IMR-90 (cell line): ENCODE data around the gene C1QTNF7. TPM values are rescaled to one million over a fixed set of nuclear protein-coding genes. Genes with fewer than 3 reads are reported as not detected.

Source experiments
- ATAC-seq: fragments of 200-7000 bp; cut with Tn5 transposase; 2 replicates; pipeline ENCODE4 v1.9.1; 2020; ENCODE audit warnings: low read depth, mild to moderate bottlenecking, moderate library complexity
- BruUV-seq: library from RNA; stranded (reverse); fragments of 400-500 nt; replicated peaks from 2 replicates; lab custom pipeline; 2021; lab: Mats Ljungman, UMichigan
- CTCF ChIA-PET: fragments of 300-600 bp; formaldehyde crosslinking; extraction: SDS; loops from one replicate; lab custom pipeline; 2021; ENCODE audit warnings: antibody characterized with exemption; lab: Yijun Ruan, JAX
- POLR2A ChIA-PET: fragments of 300-600 bp; sonication (Branson Sonifier 250); formaldehyde crosslinking; loops from one replicate; lab custom pipeline; 2022; ENCODE audit warnings: antibody characterized with exemption; ENCODE audit not compliant: unreplicated experiment; lab: Charles Lee
- DNase-seq: peaks from one replicate; pipeline ENCODE4 v3.0.0; 2013
- H2AFZ ChIP-seq: replicated peaks from 2 replicates; pipeline ENCODE3; 2013; ENCODE audit warnings: low read length, mild to moderate bottlenecking; ENCODE audit not compliant: poor library complexity
- H2AK5ac ChIP-seq: 2 replicates; pipeline ENCODE4 v1.6.1; 2013; ENCODE audit warnings: low read depth, low read length, inconsistent platforms
- H2AK9ac ChIP-seq: replicated peaks from 2 replicates; pipeline ENCODE3; 2013; ENCODE audit warnings: mild to moderate bottlenecking, low read depth, low read length, moderate library complexity; ENCODE audit not compliant: poor library complexity
- H2BK120ac ChIP-seq: 2 replicates; pipeline ENCODE4 v1.6.1; 2013; ENCODE audit warnings: low read depth, low read length, inconsistent platforms
- H2BK15ac ChIP-seq: 3 replicates; pipeline ENCODE4 v1.6.1; 2013; ENCODE audit warnings: low read depth, low read length, inconsistent platforms
- H2BK20ac ChIP-seq: 2 replicates; pipeline ENCODE4 v1.6.1; 2013; ENCODE audit warnings: low read depth, mild to moderate bottlenecking, inconsistent platforms, low read length, moderate library complexity
- H2BK5ac ChIP-seq: 2 replicates; pipeline ENCODE4 v1.6.1; 2013; ENCODE audit warnings: mild to moderate bottlenecking, low read depth, low read length, inconsistent platforms; ENCODE audit not compliant: poor library complexity, severe bottlenecking
- H3K14ac ChIP-seq: replicated peaks from 2 replicates; pipeline ENCODE4 v1.6.1; 2013; ENCODE audit warnings: low read depth, low read length, inconsistent platforms
- H3K18ac ChIP-seq: 2 replicates; pipeline ENCODE4 v1.6.1; 2013; ENCODE audit warnings: low read depth, low read length, control low read depth
- H3K23ac ChIP-seq: 2 replicates; pipeline ENCODE4 v1.6.1; 2013; ENCODE audit warnings: low read depth, low read length, inconsistent platforms
- H3K27ac ChIP-seq: 2 replicates; pipeline ENCODE4 v1.5.1; 2013; ENCODE audit warnings: mild to moderate bottlenecking, control low read depth, low read length; ENCODE audit not compliant: insufficient read depth
- H3K27me3 ChIP-seq: 2 replicates; pipeline ENCODE4 v1.6.1; 2013; ENCODE audit warnings: low read length; ENCODE audit not compliant: control insufficient read depth, insufficient read depth
- H3K36me3 ChIP-seq: 2 replicates; pipeline ENCODE4 v1.6.1; 2013; ENCODE audit warnings: low read length, mixed read lengths; ENCODE audit not compliant: control insufficient read depth, insufficient read depth
- H3K4ac ChIP-seq: 2 replicates; pipeline ENCODE4 v1.6.1; 2013; ENCODE audit warnings: low read depth, low read length, inconsistent platforms
- H3K4me1 ChIP-seq: 2 replicates; pipeline ENCODE4 v1.6.1; 2013; ENCODE audit warnings: low read length, mixed read lengths; ENCODE audit not compliant: control insufficient read depth, insufficient read depth
- H3K4me2 ChIP-seq: 2 replicates; pipeline ENCODE4 v1.6.1; 2013; ENCODE audit warnings: low read depth, mild to moderate bottlenecking, control low read depth, low read length, moderate library complexity
- H3K4me3 ChIP-seq: 2 replicates; pipeline ENCODE4 v1.5.1; 2013; ENCODE audit warnings: low read depth, mild to moderate bottlenecking, control low read depth, low read length, moderate library complexity; ENCODE audit not compliant: insufficient read depth
- H3K56ac ChIP-seq: 2 replicates; pipeline ENCODE4 v1.6.1; 2013; ENCODE audit warnings: low read length, inconsistent platforms; ENCODE audit not compliant: insufficient read depth; ENCODE audit errors: extremely low read depth
- H3K79me1 ChIP-seq, 2 experiments: 2 replicates each; pipeline ENCODE4 v1.6.1; 2013; ENCODE audit warnings: low read length in 2 of 2, inconsistent platforms in 1 of 2, low read depth in 1 of 2
- H3K9ac ChIP-seq: 2 replicates; pipeline ENCODE4 v1.6.1; 2013; ENCODE audit warnings: low read depth, low read length, control low read depth
- H3K9me1 ChIP-seq: 2 replicates; pipeline ENCODE4 v1.6.1; 2013; ENCODE audit warnings: low read length, inconsistent platforms; ENCODE audit not compliant: insufficient read depth
- H3K9me3 ChIP-seq: 2 replicates; pipeline ENCODE4 v1.6.1; 2013; ENCODE audit warnings: low read length; ENCODE audit not compliant: control insufficient read depth, insufficient read depth
- H4K20me1 ChIP-seq: 2 replicates; pipeline ENCODE4 v1.6.1; 2013; ENCODE audit warnings: low read length, inconsistent platforms; ENCODE audit not compliant: insufficient read depth
- H4K5ac ChIP-seq: 2 replicates; pipeline ENCODE4 v1.6.1; 2013; ENCODE audit warnings: mild to moderate bottlenecking, low read depth, low read length, control low read depth
- H4K8ac ChIP-seq, 2 experiments: 2 replicates each; pipeline ENCODE4 v1.6.1; 2013; ENCODE audit warnings: low read depth in 2 of 2, low read length in 2 of 2, control low read depth in 1 of 2, inconsistent platforms in 1 of 2
- H4K91ac ChIP-seq: 2 replicates; pipeline ENCODE4 v1.6.1; 2013; ENCODE audit warnings: low read depth, low read length, inconsistent platforms; ENCODE audit not compliant: insufficient read depth
- CEBPB ChIP-seq: IDR thresholded peaks from 2 replicates; pipeline ENCODE4 v1.6.1; 2012; ENCODE audit warnings: low read depth, low read length, improper control_type of control experiment
- MAFK ChIP-seq: IDR thresholded peaks from 2 replicates; pipeline ENCODE4 v1.6.1; 2012; ENCODE audit warnings: low read depth, low read length, improper control_type of control experiment
- NFE2L2 ChIP-seq: fragments of 150-350 bp; IDR thresholded peaks from 2 replicates; pipeline ENCODE4 v1.6.1; 2016; ENCODE audit warnings: low read depth, mild to moderate bottlenecking, low read length
- WGBS, 2 experiments: methylation state at CpG; one replicate each; pipeline versions ENCODE4 v1.1.5 to v1.1.7; 2013; ENCODE audit warnings: missing lambda C conversion rate in 2 of 2; ENCODE audit not compliant: insufficient read length in 1 of 2; ENCODE audit errors: extremely low coverage in 2 of 2; 5-methylcytosine and 5-hydroxymethylcytosine counted together
- dilution Hi-C: fragments of 300-500 bp; cut with HindIII; formaldehyde crosslinking; loops from one replicate; pipeline ENCODE4 v1.14.3; 2018; ENCODE audit warnings: low sequenced_read_pairs; ENCODE audit not compliant: unreplicated experiment
- in situ Hi-C: fragments of 300-500 bp; cut with MboI; formaldehyde crosslinking; loops from 3 replicates; pipeline ENCODE4 v1.14.3; 2019; ENCODE audit warnings: low sequenced_read_pairs, inconsistent platforms, mixed read lengths
- intact Hi-C: fragments of 100-400 bp; cut with micrococcal nuclease; formaldehyde crosslinking; loops from 2 replicates; pipeline ENCODE4 v1.10.0; 2022
- polyA plus RNA-seq, 3 experiments: library from polyadenylated mRNA; depleted of rRNA; stranded (reverse); fragments of >200 nt; gene quantifications; 2 replicates each; pipeline ENCODE4 v1.2.3, GENCODE V29; 2012; ENCODE audit warnings: low replicate concordance in 1 of 3
- total RNA-seq: library from RNA; depleted of rRNA; stranded (reverse); fragments of >200 nt; gene quantifications from 2 replicates; pipeline ENCODE4 v1.2.3, GENCODE V29; 2012

Gene C1QTNF7
- total and polyA plus RNA-seq, 2 of the 4 experiments (the other 2 are of a cell fraction) = 0.12 to 0.18 TPM

- Histone ChIP-seq H3K9ac (no peak overlapping the region), H3K27ac (no peak overlapping the region), H4K8ac (no peak overlapping the region), H2AK9ac (no peak overlapping the region), H3K4ac (no peak overlapping the region), H4K20me1 (no peaks in the 10 kb centered on the region), H2AFZ (no peak overlapping the region), H3K23ac (no peak overlapping the region), H2BK15ac (no peak overlapping the region), H4K5ac (no peak overlapping the region), H2AK5ac (no peak overlapping the region), H2BK5ac (no peak overlapping the region), H3K36me3 (no peaks in the 10 kb centered on the region), H3K9me3 (no peaks in the 10 kb centered on the region), H3K18ac (no peak overlapping the region), H3K79me1 (no peaks in the 10 kb centered on the region), H3K4me2 (no peak overlapping the region), H3K9me1 (no peaks in the 10 kb centered on the region), H3K4me1 (peaks cover 3% of the 10 kb centered on the region; the same call in 1 of the 2 replicates), H2BK20ac (no peak overlapping the region), H3K56ac (no peak overlapping the region), H3K4me3 (no peak overlapping the region), H4K91ac (no peak overlapping the region), H2BK120ac (no peak overlapping the region), H3K14ac (no peak overlapping the region), H3K27me3 (no peaks in the 10 kb centered on the region)
- intact Hi-C loops = no loop called here
- TF ChIP-seq CEBPB (peak; percentile 65), NFE2L2 (no peak), MAFK (no peak)
- in situ Hi-C loops = no loop called here
- ATAC-seq (no peak), DNase-seq (no peak)
- dilution Hi-C loops = no loop called here
- no TSS peak for BruUV-seq
- WGBS, 2 experiments = no CpG with 5 or more reads among the region's 2 CpGs
- POLR2A ChIA-PET = no interaction called here
- CTCF ChIA-PET = interaction anchor here (1.2 kb wide), 1 partner anchor 30 kb away, joined by 3 read pairs; no protein-coding TSS in a partner anchor
These were observed 672 bp upstream of the C1QTNF7 start for GRCh38 chr4:15427161-15427560.
